ENCODE data around the gene TSHZ1. TPM values are rescaled to one million over a fixed set of nuclear protein-coding genes. Genes with fewer than 3 reads are reported as not detected.

The TSHZ1 gene
- total and polyA plus RNA-seq, 2 of the 8 experiments (the other 6 are each of a cell fraction or from before 2014, with no cell fraction given) = 0.03 to 0.32 TPM

DNA sequence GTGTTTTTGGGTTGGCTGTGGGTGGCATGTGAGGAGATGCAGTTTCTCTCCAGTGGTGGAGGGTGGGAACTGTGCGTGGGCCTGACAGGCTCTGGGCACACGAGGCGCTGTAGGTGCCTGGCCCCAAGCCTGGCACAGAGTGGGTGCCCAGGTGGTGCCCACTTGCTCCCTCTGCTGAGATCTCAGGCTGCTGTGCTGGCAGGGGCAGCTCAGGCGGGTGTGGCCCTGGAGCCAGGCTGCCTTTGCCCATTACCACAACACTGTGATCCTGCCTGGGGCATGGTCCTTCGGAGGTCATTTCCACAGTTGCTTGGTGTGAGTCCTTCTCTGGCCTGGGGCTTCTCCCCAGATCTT, 20.4 kb downstream of the TSHZ1 start (continued):
- TF ChIP-seq, protein P1, sequence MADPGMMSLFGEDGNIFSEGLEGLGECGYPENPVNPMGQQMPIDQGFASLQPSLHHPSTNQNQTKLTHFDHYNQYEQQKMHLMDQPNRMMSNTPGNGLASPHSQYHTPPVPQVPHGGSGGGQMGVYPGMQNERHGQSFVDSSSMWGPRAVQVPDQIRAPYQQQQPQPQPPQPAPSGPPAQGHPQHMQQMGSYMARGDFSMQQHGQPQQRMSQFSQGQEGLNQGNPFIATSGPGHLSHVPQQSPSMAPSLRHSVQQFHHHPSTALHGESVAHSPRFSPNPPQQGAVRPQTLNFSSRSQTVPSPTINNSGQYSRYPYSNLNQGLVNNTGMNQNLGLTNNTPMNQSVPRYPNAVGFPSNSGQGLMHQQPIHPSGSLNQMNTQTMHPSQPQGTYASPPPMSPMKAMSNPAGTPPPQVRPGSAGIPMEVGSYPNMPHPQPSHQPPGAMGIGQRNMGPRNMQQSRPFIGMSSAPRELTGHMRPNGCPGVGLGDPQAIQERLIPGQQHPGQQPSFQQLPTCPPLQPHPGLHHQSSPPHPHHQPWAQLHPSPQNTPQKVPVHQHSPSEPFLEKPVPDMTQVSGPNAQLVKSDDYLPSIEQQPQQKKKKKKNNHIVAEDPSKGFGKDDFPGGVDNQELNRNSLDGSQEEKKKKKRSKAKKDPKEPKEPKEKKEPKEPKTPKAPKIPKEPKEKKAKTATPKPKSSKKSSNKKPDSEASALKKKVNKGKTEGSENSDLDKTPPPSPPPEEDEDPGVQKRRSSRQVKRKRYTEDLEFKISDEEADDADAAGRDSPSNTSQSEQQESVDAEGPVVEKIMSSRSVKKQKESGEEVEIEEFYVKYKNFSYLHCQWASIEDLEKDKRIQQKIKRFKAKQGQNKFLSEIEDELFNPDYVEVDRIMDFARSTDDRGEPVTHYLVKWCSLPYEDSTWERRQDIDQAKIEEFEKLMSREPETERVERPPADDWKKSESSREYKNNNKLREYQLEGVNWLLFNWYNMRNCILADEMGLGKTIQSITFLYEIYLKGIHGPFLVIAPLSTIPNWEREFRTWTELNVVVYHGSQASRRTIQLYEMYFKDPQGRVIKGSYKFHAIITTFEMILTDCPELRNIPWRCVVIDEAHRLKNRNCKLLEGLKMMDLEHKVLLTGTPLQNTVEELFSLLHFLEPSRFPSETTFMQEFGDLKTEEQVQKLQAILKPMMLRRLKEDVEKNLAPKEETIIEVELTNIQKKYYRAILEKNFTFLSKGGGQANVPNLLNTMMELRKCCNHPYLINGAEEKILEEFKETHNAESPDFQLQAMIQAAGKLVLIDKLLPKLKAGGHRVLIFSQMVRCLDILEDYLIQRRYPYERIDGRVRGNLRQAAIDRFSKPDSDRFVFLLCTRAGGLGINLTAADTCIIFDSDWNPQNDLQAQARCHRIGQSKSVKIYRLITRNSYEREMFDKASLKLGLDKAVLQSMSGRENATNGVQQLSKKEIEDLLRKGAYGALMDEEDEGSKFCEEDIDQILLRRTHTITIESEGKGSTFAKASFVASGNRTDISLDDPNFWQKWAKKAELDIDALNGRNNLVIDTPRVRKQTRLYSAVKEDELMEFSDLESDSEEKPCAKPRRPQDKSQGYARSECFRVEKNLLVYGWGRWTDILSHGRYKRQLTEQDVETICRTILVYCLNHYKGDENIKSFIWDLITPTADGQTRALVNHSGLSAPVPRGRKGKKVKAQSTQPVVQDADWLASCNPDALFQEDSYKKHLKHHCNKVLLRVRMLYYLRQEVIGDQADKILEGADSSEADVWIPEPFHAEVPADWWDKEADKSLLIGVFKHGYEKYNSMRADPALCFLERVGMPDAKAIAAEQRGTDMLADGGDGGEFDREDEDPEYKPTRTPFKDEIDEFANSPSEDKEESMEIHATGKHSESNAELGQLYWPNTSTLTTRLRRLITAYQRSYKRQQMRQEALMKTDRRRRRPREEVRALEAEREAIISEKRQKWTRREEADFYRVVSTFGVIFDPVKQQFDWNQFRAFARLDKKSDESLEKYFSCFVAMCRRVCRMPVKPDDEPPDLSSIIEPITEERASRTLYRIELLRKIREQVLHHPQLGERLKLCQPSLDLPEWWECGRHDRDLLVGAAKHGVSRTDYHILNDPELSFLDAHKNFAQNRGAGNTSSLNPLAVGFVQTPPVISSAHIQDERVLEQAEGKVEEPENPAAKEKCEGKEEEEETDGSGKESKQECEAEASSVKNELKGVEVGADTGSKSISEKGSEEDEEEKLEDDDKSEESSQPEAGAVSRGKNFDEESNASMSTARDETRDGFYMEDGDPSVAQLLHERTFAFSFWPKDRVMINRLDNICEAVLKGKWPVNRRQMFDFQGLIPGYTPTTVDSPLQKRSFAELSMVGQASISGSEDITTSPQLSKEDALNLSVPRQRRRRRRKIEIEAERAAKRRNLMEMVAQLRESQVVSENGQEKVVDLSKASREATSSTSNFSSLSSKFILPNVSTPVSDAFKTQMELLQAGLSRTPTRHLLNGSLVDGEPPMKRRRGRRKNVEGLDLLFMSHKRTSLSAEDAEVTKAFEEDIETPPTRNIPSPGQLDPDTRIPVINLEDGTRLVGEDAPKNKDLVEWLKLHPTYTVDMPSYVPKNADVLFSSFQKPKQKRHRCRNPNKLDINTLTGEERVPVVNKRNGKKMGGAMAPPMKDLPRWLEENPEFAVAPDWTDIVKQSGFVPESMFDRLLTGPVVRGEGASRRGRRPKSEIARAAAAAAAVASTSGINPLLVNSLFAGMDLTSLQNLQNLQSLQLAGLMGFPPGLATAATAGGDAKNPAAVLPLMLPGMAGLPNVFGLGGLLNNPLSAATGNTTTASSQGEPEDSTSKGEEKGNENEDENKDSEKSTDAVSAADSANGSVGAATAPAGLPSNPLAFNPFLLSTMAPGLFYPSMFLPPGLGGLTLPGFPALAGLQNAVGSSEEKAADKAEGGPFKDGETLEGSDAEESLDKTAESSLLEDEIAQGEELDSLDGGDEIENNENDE (IDR thresholded peaks at IDR 0.05; ENCODE audit: insufficient replicate concordance, low read length) = no peak
- TF ChIP-seq YY1 (IDR thresholded peaks at IDR 0.05; ENCODE audit: low read depth, low read length) (no peak), CHD1 (IDR thresholded peaks at IDR 0.05; ENCODE audit: low read depth, low read length) (no peak), CBX8 (IDR thresholded peaks at IDR 0.05; ENCODE audit: borderline replicate concordance, low read depth, low read length) (no peak), POU5F1 (IDR thresholded peaks at IDR 0.05; ENCODE audit: low read depth, low read length) (no peak), TEAD4 (IDR thresholded peaks at IDR 0.05; ENCODE audit: low read depth, low read length) (no peak), FOSL1 (IDR thresholded peaks at IDR 0.05; ENCODE audit: insufficient read depth, low read depth, low read length) (no peak), CTBP2 (IDR thresholded peaks at IDR 0.05; ENCODE audit: borderline replicate concordance, insufficient read depth, insufficient read length, low read length) (no peak)
- TF ChIP-seq, protein P2, sequence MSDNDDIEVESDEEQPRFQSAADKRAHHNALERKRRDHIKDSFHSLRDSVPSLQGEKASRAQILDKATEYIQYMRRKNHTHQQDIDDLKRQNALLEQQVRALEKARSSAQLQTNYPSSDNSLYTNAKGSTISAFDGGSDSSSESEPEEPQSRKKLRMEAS (IDR thresholded peaks at IDR 0.05) = no peak
- TF ChIP-seq, protein P3, sequence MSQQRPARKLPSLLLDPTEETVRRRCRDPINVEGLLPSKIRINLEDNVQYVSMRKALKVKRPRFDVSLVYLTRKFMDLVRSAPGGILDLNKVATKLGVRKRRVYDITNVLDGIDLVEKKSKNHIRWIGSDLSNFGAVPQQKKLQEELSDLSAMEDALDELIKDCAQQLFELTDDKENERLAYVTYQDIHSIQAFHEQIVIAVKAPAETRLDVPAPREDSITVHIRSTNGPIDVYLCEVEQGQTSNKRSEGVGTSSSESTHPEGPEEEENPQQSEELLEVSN (IDR thresholded peaks at IDR 0.05) = no peak
- TF ChIP-seq, protein P4, sequence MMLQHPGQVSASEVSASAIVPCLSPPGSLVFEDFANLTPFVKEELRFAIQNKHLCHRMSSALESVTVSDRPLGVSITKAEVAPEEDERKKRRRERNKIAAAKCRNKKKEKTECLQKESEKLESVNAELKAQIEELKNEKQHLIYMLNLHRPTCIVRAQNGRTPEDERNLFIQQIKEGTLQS (IDR thresholded peaks at IDR 0.05; ENCODE audit: insufficient read depth, low read depth, low read length) = no peak
